HG03039 (cell line): ENCODE data around the gene SYCP2L.
"Not testable (repeated sequence)": the region's sequence is repeated elsewhere in the genome, so short reads cannot be mapped to it uniquely, and the experiment has no call there.

ENCODE experiments used
- ATAC-seq: cut with Tn5 transposase; IDR thresholded peaks from one replicate; pipeline ENCODE4 v1.9.1; 2021; ENCODE audit warnings: mild to moderate bottlenecking, moderate library complexity; ENCODE audit not compliant: unreplicated experiment

Gene SYCP2L

DNA sequence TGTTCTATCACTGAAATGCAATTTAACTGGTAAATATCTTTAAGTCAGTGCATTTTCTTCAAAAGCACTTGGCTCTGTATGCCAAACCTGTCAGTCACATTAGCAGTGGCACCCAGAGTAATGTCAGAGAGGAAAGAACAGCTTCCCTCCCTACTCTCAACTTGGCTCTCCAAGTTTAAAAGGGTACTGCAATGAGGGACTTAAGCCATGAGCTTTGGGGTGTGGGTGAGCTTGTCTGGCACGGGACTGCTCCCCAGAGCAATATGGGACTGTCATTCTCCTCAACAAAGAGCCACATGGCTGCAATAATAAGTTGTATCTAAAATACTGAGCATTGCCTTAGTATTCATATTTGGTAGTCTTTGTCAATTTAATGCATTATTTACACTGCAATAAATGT is 9.0 kb upstream of the SYCP2L start:
- ATAC-seq, result no peak

DNA sequence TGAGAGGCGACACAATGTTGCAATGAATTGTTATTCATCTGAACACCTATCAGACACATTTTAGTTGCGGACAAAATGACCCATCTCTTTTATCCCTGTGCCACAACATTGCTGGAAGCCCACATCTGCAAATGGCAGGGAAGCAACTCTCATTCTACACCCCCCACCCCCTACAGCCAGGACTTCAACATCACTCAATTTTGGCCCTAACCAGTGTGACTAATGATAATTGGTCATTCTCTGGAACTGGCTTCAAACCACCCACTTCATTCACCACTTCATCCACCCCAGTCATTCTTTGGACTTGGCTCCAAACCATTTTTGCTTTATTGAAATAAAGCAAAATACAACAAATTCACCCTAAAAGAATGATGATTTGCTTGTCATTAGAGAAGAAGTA is 6.5 kb upstream of the SYCP2L start:
- ATAC-seq, result no peak

DNA sequence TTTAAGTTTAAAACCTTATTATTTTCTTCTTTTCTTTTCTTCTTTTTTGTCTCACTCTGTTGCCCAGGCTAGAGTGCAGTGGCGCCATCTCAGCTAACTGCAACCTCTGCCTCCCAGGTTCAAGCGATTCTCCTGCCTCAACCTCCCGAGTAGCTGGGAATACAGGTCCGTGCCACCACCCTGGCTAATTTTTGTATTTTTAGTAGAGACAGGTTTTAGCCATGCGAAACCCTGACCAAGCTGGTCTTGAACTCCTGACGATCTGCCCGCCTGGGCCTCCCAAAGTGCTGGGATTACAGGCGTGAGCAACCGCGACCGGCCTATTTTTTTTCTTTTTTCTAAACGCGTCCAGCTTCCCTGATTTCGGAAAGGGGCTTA is 4.6 kb upstream of the SYCP2L start:
- not testable (repeated sequence) for ATAC-seq

DNA sequence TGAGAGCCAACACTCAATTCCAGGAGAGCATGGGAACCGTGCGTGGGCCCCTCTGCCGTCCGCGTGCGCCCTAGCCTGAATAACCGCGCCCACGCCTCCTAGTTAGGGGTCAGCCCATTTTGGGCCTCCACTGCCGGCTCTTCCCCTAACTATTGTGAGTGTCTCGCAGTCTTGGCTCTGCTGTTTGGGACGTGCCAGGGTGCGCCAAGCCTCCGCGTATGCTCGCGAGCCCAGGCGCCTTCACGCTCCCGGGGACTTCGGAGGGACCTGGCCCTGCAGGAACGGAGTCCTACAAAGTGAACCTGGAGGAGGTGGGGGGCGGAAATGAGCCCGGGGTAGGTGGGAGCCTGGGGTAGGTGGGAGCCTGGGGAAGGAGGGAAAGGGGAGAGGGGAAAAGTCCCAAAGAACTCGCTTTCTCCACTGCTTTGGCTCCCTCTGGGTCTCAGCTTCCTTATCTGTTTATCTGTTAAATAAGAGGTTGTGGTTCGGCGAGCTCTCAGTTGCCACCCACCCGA is 4.1 kb upstream of the SYCP2L start:
- no peak for ATAC-seq

DNA sequence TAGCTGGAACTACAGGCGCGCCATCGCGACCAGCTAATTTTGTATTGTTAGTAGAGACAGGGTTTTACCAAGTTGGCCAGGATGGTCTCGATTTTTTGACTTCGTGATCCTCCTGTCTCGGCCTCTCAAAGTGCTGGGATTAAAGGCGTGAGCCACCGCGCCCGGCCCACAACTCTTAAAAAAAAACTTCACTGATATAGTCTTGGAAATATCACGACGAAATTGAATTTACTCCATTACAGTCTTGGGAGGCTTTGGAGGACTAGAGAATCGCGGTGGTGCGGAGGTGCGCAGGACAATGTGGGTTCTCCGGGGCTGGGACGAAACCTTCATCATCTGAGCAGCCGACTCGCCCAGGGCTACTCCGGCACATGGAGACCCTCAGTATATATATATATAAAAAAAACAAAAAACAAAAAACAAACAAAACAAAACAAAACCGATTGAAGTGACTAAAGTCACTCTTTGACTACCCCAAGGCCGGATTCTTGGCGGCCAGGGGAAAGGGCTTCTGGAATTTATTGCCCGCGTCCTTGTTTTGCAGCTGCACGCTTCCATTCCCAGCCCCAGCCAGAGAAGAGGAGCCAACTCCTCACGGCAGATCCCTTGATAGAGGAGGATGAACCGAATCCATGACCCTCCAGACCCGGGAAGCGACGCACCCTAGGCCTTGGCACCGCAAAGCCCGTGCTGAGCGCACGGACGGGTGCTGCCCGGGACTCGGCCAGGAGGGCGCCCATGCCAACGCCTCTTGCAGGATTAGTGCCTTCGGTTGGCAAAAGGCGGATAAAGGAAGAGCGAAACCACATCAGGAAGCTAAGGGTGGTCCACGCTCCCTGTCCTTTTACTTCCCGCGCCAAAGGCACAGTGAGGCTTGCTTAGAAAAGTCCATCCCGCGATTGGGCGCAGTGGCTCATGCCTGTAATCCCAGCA is 3.3 kb upstream of the SYCP2L start:
- ATAC-seq, result no peak

DNA sequence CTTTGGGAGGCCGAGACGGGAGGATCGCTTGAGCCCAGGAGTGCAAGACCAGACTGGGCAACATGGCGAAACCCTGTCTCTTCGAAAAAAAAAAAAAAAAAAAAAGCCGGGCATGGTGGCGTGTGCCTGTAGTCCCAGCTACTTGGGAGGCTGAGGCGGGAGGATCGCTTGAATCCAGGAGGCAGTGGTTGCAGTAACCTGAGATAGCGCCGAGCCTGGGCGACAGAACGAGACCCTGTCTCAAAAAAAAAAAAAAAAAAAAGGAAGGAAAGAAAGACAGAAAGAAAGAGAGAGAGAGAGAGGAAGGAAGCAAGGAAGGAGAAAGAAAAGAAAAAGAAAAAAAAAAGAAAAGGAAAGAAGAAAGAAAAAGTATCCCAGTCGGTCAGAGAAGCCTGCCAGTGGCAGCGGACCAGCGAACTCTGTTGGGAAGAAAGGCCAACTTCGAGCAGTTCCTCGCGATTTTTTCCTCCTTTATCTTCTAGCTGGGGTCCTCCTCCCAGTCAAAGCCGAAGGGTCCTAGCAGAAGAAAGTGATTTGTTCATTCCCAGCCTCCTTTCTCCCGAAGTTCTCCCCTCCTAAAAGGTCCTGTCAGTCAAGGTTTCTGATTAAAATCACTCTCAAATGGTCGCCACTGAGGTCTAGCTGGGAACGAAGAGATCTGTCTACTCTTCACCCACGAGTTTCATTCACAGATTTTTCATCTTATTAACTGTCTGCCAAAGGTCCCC is 2.4 kb upstream of the SYCP2L start:
- ATAC-seq, result no peak

DNA sequence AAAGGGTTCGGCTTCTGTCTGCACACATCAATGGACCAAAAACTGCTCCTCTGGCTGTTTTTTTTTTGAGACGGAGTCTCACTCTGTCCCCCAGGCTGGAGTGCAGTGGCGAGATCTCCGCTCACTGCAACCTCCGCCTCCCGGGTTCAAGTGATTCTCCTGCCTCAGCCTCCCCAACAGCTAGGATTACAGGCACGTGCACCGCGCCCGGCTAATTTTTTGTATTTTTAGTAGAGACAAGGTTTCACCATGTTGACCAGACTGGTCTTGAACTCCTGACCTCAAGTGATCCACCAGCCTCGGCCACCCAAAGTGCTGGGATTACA is 524 bp upstream of the SYCP2L start:
- not testable (repeated sequence) for ATAC-seq

DNA sequence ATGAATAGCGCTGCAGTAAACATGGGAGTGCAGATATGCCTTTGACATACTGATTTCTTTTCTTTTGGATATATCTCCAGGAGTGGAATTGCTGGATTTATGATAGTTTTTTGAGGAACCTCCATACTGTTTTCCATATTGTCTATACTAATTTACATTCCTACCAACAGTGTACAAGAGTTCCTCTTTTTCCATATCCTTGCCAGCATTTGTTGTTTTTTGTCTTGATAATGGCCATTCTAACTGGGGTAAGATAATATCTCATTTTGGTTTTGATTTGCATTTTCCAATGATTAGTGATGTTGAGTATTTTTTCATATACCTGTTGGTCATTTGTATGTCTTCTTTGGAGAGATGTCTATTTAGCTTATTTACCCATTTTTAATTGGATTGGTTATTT is 3.3 kb downstream of the SYCP2L start:
- ATAC-seq, result no peak

DNA sequence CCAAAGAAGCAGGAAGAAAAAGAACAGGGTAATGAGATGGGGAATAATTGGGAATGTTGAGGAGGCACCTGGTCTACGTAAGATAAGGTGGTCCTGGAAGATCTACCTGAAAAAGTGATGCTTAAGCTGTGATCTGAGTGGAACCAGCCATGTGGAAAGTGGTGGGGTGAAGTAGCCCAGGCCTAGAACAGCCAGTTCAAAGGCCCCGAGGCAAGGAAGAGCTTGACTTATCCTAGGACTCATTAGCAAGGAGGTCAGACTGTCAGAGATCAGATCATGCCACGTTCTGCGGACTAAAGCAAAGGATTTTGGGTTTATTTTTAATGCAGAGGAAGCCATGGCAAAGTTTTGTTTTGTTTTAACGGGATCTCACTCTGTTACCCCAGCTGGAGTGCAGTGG is 5.1 kb downstream of the SYCP2L start:
- ATAC-seq, result no peak

DNA sequence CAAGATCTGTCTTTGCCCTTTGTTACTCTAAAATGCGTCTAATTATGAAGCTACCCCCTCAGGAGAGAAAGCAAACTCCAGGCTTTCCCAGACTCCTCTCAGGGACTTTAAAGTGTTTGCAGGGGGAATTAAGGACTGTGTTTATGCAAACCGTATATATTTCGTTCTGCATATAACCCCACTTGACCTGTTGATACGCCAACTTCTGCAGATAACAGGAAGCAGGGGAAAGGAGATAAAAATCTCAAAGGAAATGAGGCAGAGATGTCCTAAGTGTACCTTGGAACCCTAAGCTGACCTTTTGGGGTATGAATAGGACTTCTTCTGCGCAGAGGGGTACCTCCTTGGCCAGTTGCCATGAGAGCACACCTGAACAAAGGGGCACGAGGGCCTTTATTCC is 8.1 kb downstream of the SYCP2L start:
- no peak for ATAC-seq

DNA sequence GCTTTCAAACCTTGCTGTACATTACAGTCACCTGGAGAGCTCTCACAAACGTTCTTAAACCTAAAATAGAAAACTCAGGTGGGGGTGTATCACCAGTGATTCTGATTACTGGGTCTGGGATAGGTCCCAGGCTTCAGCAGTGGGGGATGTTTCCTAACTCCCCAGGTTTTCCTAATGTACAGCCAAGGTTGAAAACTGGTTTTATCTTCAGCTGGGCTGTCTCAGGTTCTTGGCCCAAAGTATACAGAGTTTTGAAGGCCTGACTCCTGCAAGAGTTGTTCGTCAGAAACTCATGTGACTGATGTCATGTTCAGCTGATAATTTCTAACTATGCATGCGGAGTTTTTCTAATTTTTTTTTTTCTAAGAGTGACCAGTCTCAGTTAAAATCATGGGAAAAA is 9.8 kb downstream of the SYCP2L start:
- ATAC-seq, result no peak

DNA sequence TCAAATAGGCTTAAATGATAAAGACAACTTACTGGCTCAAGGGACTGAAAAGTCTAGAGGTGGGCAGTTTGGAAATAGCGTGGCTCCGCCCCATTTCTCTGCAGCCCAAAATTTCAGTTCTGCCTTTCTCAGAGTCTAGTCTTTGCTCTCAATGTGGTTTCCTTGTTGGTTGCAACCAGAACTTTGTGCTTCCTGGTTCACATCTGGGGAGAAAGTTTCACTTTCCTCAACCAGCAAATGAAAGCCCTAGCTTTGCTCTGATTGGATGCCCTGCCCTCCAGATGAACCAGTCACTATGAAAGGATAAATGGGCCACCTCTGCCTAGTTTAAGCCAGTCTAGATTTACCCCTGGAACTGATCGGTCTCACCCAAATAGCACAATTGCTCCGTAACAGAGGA is 14.9 kb downstream of the SYCP2L start:
- peak; percentile 93 for ATAC-seq

DNA sequence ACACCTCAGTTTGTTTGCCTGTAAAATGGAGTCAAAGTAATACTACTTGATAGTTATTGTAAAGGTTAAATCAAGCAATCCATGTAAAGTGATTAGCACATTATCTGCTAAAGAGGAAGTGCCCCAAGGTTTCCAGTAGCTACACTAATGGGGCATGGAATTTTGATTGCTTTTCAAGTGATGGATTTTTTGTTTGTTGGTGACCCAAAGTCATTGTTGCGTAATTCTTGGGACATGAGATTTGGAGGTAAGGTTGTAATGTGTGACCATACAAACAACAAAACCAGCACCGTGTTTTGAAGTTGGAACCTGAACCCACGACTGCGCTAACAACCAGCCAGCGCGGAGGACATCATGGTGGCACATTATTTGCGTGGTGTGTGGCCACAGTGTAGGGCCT is 17.2 kb downstream of the SYCP2L start:
- no peak for ATAC-seq

DNA sequence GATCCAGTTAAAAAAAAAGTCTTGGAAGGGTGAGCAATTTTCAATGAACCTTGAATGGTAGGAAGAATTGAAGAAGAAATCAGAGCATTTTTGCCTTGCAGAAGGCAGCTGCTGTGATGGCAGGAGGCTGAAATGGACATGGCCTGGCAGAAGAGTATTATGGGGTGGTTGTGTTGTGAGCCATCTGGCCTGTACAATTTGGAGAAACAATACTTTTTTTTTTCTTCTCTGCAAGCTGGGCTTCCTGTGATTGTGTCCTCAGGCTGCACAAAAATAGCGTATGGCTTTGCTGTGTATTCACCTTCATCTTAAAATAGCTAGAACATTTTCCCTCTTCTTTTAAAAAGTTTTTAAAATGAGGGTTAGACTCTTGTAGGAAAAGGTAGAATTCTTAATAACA is 21.4 kb downstream of the SYCP2L start:
- no peak for ATAC-seq

DNA sequence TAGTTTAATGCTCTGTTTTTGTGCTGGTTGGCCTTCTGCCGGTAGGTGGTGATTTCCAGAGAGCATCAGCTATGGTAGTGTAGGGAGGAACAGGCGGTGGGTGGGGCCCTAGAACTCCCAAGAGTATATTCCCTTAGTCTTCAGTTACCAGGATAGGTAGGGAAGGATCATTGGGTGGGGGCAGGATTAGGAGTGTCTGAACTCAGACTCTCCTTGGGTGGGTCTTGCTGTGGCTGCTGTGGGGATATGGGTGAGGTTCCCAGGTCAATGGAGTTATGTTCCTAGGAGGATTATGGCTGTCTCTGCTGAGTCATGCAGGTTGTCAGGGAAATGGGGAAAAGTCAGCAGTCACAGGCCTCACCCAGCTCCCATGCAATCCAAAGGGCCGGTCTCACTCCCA is 32.7 kb downstream of the SYCP2L start:
- not testable (repeated sequence) for ATAC-seq

DNA sequence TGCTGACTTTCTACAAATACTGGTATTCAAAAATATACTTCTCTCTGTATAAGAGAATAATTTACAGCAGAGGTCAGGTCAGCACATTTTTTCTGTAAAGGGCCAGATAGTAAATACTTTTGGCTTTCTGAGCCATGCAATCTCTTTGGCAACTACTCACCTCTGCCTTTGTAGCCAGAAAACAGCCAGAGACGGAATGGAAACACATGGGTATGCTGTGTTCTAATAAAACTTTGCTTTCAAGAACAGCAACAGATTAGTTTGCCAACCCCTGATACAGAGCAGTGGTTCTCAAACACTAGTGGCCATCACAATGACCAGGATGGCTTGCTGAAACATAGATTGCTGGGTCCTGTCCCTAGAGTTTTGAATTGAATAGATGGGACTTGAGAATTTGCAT is 46.3 kb downstream of the SYCP2L start:
- ATAC-seq, result no peak

DNA sequence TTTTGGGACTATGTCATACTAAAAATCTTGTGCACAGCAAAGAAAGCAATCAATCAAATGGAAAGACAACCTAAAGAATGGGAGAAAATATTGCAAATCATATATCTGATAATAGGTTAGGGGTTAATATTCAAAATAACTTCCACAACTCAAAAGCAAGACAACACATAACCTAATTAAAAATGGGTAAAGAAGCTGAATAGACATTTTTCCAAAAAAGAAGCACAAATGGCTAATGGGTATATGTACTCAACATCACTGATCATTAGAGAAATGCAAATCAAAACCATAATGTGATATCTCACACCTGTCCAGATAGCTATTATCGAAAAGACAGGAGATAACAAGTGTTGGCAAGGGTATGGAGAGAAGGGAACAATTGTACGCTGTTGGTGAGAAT is 53.0 kb downstream of the SYCP2L start:
- ATAC-seq, result no peak

DNA sequence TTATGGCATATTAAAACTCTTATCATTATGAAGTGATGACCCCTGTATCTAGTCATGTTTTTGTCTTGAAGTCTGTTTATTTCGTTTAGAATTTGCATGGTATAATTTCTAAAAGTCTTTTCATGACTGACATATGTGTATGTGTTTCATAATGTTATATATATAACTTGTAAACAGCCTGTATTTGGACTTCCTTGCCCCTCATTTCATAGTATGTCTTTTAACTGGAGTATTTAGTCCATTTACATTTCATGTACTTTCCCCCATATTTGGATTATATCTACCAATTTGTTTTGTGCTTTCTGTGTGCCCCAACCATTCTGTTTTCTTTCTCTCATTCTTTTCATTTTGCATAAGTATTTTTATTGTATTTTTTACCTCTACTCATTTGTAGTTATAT is 59.0 kb downstream of the SYCP2L start:
- no peak for ATAC-seq

DNA sequence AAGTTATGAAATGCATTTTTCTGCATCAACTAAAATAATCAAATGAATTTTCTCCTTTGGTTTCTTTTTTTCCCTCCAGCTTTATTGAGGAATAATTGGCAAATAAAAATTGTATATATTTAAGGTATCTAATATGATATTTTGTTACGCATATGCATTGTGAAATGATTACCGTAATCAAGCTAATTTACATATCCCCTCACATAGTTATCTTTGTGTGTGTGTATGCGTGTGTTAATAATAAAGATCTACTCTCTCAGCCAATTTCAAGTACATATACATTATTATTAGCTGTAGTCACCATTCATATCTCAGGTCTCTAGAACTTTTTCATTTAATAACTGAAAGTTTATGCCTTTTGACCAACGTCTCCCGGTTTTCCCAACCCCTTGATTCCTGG is 61.1 kb downstream of the SYCP2L start:
- ATAC-seq, result no peak

DNA sequence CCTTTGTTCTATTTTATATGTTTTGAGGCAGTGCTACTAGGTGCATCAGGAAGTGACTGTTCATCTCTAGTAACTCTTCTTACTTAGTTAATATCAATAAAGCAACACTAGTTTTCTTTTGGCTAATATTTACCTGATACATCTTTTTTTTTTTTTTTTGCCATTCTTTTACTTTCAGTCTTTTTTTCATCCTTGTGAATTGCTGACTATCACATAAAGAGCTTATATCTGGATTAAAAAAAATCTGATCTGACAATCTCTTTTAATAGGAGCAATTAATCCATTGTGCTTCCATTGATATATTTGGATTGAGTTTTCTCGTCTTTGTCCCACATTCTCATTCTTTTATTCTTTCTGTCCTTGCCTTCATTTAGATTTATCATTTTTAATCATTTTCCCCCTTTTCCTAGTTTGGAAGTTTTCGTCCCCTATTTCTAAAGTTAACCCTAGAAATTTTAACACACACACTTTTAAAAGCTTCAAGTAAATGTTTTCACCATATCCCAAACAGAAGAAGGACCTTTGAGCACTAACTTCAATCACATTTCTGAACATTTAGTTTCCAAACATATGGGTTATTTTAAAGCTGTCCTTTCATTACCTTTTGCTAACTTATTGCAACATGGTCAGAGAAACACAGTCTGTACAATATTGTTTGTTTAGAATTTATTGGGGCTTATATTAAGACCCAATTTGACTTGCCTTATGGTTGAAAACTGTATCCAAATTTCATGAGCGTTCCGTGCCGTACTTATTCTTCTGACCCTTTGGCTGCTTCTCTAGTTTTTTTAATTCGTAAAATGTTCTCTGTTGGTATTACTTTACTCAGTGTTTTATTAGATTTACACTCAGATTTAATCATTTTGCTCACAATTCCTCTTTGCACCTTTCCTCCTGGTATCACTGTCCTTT is 63.0 kb downstream of the SYCP2L start:
- ATAC-seq, result no peak

DNA sequence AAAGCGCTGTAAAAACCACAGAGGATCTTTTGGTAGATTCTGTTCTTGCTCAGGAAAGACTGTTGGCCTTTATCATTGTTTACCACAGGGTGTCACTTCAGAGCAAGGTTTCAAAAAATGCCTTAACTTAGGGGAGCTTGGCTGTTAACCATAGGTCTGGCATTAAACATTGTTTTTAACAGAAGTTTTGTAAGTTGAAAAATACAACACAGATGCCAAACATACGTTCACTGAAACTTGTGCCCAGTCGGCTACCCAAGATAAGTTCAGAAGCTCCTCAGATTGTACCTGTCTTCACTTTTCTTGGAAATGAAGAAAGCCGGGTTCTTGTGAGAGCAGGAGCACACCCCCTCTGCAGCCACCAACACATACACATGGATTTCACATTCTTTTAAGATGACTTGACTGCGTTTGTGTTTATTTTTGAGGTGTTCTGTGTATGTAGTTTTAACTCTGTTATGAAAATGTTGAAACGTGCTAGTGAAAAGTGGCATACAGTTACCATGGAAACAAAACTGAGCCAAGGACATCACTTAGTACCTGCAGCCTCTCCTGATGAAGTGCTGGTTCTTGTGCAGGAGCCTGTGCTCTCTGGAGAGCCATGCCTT is 64.9 kb downstream of the SYCP2L start:
- no peak for ATAC-seq
